GM23338 (cell line): ENCODE measurements around the gene GRAMD4.
"Not testable (repeated sequence)": the region's sequence is repeated elsewhere in the genome, so short reads cannot be mapped to it uniquely, and the experiment has no call there.

Experiments
- CREB1 ChIP-seq: fragments of 250-450 bp; sonication (Bioruptor Pico); IDR thresholded peaks from 2 replicates; pipeline ENCODE4 v1.5.0; 2020; ENCODE audit warnings: low read depth, mild to moderate bottlenecking, moderate library complexity
- CTCF ChIP-seq, 2 experiments: fragments of 200-600 bp in 1 of 2; sonication (generic) in 1 of 2; conservative IDR thresholded peaks; 2 replicates each; pipeline versions ENCODE4 v1.5.1 to v1.6.1; 2016 to 2017; ENCODE audit warnings: antibody characterized with exemption in 2 of 2, low read depth in 2 of 2, mild to moderate bottlenecking in 2 of 2, moderate library complexity in 1 of 2
- ETS1 ChIP-seq: IDR thresholded peaks from 2 replicates; pipeline ENCODE4 v1.6.1; 2016; ENCODE audit warnings: antibody characterized with exemption
- EZH2 ChIP-seq: fragments of 200-600 bp; sonication (generic); IDR thresholded peaks from one replicate; pipeline ENCODE4 v1.8.0; 2017; ENCODE audit warnings: antibody characterized with exemption, mild to moderate bottlenecking, low read depth; ENCODE audit not compliant: unreplicated experiment
- EZH2phosphoT487 ChIP-seq: fragments of 200-600 bp; sonication (generic); IDR thresholded peaks from one replicate; pipeline ENCODE4 v1.8.1; 2018; ENCODE audit warnings: antibody characterized with exemption; ENCODE audit not compliant: unreplicated experiment
- JUNB ChIP-seq: IDR thresholded peaks from one replicate; pipeline ENCODE4 v1.6.1; 2016; ENCODE audit warnings: antibody characterized with exemption; ENCODE audit not compliant: unreplicated experiment
- NANOG ChIP-seq: IDR thresholded peaks from 2 replicates; pipeline ENCODE4 v1.6.1; 2016; ENCODE audit warnings: antibody characterized with exemption, borderline replicate concordance
- POLR2AphosphoS5 ChIP-seq: IDR thresholded peaks from 2 replicates; pipeline ENCODE4 v1.6.1; 2016; ENCODE audit warnings: antibody characterized with exemption, low read depth
- REST ChIP-seq: IDR thresholded peaks from one replicate; pipeline ENCODE4 v1.6.1; 2018; ENCODE audit warnings: antibody characterized with exemption; ENCODE audit not compliant: unreplicated experiment
- STAT1 ChIP-seq: IDR thresholded peaks from one replicate; pipeline ENCODE4 v1.6.1; 2016; ENCODE audit warnings: antibody characterized with exemption; ENCODE audit not compliant: unreplicated experiment
- ZNF114 ChIP-seq: fragments of 250-450 bp; sonication (Bioruptor Pico); IDR thresholded peaks from 2 replicates; pipeline ENCODE4 v1.5.0; 2020; ENCODE audit warnings: mild to moderate bottlenecking, moderate library complexity
- ZNF331 ChIP-seq: fragments of 250-450 bp; sonication (Bioruptor Pico); IDR thresholded peaks from 2 replicates; pipeline ENCODE4 v1.5.0; 2020; ENCODE audit warnings: low read depth, mild to moderate bottlenecking, moderate library complexity

GRCh38 chr22:46642840-46643480, 22.8 kb downstream of the GRAMD4 start:
- TF ChIP-seq CTCF (conservative IDR thresholded peaks at IDR 0.05; ENCODE audit: low read depth in 2 of 2); EZH2; REST; POLR2AphosphoS5; STAT1; JUNB; EZH2phosphoT487; ETS1; CREB1 (CRISPR knock-in tag); ZNF114 (CRISPR knock-in tag); NANOG; ZNF331: not testable (repeated sequence)
